HG03521 (cell line): ENCODE measurements around the gene TXN.
"Not testable (repeated sequence)": the region's sequence is repeated elsewhere in the genome, so short reads cannot be mapped to it uniquely, and the experiment has no call there.

Experiments used
- ATAC-seq: cut with Tn5 transposase; IDR thresholded peaks from one replicate; pipeline ENCODE4 v1.9.1; 2021; ENCODE audit warnings: mild to moderate bottlenecking, moderate library complexity; ENCODE audit not compliant: unreplicated experiment

The TXN gene

GRCh38 chr9:110214090-110214489 lies 42.2 kb downstream of the TXN start:
- no peak for ATAC-seq

DNA sequence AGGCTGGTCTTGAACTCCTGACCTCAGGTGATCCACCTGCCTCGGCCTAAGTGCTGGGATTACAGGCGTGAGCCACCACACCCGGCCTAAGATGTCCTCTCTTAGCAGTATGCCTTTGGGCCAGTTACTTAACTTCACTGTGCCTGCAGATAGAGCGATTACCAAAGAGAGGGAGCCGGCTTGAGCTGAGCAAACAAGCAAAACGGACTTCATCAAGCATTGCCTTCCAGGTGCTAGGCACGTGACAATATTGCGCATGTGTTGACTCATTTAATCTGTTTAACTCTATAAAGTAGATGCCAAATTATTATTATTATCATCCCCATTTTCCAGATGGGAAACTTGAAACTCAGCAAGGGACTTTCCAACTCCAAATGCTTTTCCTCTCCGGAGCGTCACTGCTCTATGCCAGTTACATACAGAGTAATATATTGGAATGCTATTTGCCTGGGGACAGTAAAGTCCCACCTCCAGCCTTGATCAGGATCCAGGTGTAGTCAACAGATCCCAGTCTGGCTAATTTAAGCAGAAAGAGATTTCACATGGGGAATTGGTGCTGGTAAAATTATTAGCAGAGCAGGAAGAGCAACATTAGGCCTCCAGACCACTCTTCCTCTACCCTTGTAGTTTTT lies 42.8 kb downstream of the TXN start:
- no peak for ATAC-seq

GRCh38 chr9:110208031-110208430 lies 48.3 kb downstream of the TXN start, which contains the start of gene C9orf152:
Gene C9orf152 (minus strand): TSS chr9:110208159. CDS start chr9:110207579, 580 bp downstream.
- ATAC-seq, result no peak

DNA sequence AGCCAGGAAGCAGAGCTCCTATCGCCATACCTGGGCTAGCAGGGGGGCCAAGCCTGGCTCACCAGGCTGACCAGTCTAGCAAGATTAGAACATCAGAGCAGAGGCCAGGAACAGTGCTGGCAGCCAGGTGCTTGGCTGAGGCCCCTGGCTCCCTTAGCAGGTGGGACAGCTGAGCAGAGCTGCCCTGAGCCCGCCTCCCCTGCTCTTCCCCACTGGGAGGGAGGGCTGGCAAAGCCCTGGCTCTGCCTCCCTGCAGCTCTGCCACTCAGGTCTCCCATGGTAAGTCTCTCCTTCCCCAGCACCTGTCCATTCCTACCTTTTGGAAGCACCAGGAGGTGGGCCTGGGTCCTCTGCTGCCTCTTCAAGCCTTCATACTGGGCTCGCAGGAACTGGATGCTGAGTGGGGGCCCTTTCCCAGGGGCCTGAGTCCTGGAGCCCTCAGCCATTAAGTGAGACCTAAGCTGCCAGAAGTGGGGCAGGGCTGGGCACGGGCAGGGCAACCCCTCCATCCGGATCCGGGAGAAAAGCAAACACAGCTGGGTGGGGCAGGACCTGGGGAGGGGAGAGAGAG lies 49.2 kb downstream of the TXN start:
- ATAC-seq, result no peak

GRCh38 chr9:110206389-110206788 lies 49.9 kb downstream of the TXN start:
- no peak for ATAC-seq

GRCh38 chr9:110205612-110206011 lies 50.7 kb downstream of the TXN start:
- ATAC-seq, result not testable (repeated sequence)

- no peak for ATAC-seq
These were observed 54.1 kb downstream of the TXN start for GRCh38 chr9:110202232-110202631.

DNA sequence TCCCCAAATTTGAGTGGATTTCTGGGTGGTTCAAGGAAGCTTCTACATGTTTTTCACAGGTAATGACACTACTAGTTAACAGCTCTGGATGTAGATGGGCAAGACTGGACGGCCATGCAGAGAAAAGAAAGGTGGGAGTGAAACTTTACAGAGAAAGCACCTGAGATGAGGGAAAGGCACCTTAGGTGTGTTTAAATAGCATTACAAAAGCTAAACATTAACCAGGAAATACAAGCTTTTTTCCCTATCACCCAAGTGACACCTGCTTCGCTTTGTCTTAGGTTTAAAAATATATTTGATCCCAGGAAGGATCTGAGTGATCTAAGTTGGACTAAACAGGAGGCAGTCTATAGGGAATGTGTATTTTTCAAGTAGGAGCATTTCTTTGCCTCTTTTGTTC lies 56.7 kb downstream of the TXN start:
- ATAC-seq, result no peak

GRCh38 chr9:110198357-110198756 lies 58.0 kb downstream of the TXN start:
- ATAC-seq, result no peak

DNA sequence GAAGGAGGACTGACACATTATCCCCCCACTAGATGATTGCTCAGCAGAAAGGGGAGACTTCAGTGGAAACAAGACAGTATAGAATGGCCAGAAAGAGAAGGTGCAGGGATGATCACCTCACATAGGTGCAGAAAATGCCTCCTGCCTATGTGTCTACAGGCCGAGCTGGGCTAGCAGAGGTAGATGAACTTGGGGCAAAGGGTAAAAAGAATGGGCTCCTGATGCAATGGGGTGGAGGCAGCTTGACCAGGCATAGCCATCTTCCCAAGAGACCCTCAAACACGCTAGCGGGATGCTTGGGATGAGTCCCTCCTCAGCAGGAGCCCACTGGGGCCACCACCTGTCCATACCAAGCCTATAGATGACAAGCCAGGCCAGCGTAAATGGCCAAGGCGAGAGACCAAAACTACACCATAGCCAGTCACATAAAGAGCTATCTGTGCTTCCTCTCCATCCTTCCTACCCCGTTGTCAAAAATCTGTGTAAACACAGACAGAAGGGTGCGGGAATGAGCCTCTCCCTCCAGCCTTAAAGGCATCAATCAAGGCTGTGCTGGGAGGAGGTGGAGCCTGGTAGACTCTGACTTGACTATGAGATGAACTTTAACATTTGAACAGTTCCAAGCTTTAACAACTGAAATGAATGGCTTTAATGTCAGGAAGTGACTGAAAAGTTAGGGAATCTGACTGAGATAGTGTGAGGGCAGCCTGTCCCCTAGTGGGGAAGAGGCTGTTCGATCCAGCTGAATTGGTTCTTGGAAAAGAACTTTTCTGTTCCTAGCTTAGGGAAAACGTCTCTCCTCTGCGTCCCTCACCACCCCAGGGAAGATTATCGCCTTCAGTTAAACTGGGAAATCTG lies 58.7 kb downstream of the TXN start:
- no peak for ATAC-seq

DNA sequence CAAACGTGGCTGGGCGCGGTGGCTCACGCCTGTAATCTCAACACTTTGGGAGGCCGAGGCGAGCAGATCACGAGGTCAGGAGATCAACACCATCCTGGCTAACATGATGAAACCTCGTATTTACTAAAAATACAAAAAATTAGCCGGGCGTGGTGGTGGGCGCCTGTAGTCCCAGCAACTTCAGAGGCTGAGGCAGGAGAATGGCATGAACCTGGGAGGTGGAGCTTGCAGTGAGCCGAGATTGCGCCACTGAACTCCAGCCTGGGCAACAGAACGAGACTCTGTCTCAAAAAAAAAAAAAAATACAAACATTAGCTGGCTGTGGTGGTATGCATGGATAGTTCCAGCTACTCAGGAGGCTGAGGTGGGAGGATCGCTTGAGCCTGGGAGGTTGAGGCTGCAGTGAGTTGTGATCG lies 60.2 kb downstream of the TXN start:
- not testable (repeated sequence) for ATAC-seq
